HG02798 (cell line): ENCODE data around the gene CCL3.
"Not testable (repeated sequence)": the region's sequence is repeated elsewhere in the genome, so short reads cannot be mapped to it uniquely, and the experiment has no call there.

Experiments used
- ATAC-seq: cut with Tn5 transposase; IDR thresholded peaks from one replicate; pipeline ENCODE4 v1.9.1; 2021; ENCODE audit warnings: mild to moderate bottlenecking; ENCODE audit not compliant: unreplicated experiment, poor library complexity

The CCL3 gene

GRCh38 chr17:36088670-36089338, 1.1 kb downstream of the CCL3 start:
- ATAC-seq, result no peak

- ATAC-seq, result not testable (repeated sequence)
These were observed 1.9 kb downstream of the CCL3 start for GRCh38 chr17:36087897-36088572.

GRCh38 chr17:36087471-36087870, 2.5 kb downstream of the CCL3 start:
- not testable (repeated sequence) for ATAC-seq

- no peak for ATAC-seq
These were observed 3.2 kb downstream of the CCL3 start for GRCh38 chr17:36086791-36087190.

- no peak for ATAC-seq
These were observed 4.2 kb downstream of the CCL3 start for GRCh38 chr17:36085765-36086164.

GRCh38 chr17:36083691-36084090, 6.3 kb downstream of the CCL3 start:
- not testable (repeated sequence) for ATAC-seq

GRCh38 chr17:36082482-36083120, 7.3 kb downstream of the CCL3 start:
- ATAC-seq, result peak; percentile 60

- ATAC-seq, result peak; percentile 14
These were observed 8.1 kb downstream of the CCL3 start for GRCh38 chr17:36081681-36082471.

GRCh38 chr17:36074365-36074764, 15.6 kb downstream of the CCL3 start:
- ATAC-seq, result no peak

GRCh38 chr17:36072431-36073121, 17.4 kb downstream of the CCL3 start:
- peak; percentile 70 for ATAC-seq

GRCh38 chr17:36071751-36072150, 18.2 kb downstream of the CCL3 start:
- no peak for ATAC-seq

GRCh38 chr17:36070427-36070826, 19.5 kb downstream of the CCL3 start:
- ATAC-seq, result no peak

- no peak for ATAC-seq
These were observed 20.8 kb downstream of the CCL3 start for GRCh38 chr17:36069136-36069535.

- no peak for ATAC-seq
These were observed 21.4 kb downstream of the CCL3 start for GRCh38 chr17:36068524-36068923.

- ATAC-seq, result no peak
These were observed 23.5 kb downstream of the CCL3 start for GRCh38 chr17:36066365-36066985.

- no peak for ATAC-seq
These were observed 26.0 kb downstream of the CCL3 start, which contains the start of gene CCL18 for GRCh38 chr17:36063786-36064541. TSS of gene CCL18 (plus strand) at chr17:36064272. CDS start at chr17:36064343, 71 bp downstream.

- ATAC-seq, result no peak
These were observed 29.1 kb downstream of the CCL3 start for GRCh38 chr17:36060816-36061215.

GRCh38 chr17:36059406-36059805, 30.5 kb downstream of the CCL3 start:
- no peak for ATAC-seq

- ATAC-seq, result no peak
These were observed 32.0 kb downstream of the CCL3 start for GRCh38 chr17:36057911-36058310.
